ENCODE data around the gene TDRD9. TPM values are rescaled to one million over a fixed set of nuclear protein-coding genes. Genes with fewer than 3 reads are reported as not detected.

Gene TDRD9
- polyA plus RNA-seq, 5 donors: 0.24 to 2.3 (median 1.6) TPM

- DNase-seq: no peak
Measured at GRCh38 chr14:104101651-104102281, 173.5 kb downstream of the TDRD9 start.

Other genes starting within 250 kb of the TDRD9 start
- gene XRCC3, start 213.0 kb upstream of the TDRD9 start, polyA plus RNA-seq (ENCODE audit: insufficient read depth in 1 of 5, insufficient read length in 5 of 5, low replicate concordance in 1 of 5): 10 to 100 TPM; 16.5 to 26.7 (median 21.3) TPM
- gene ZFYVE21, start 212.6 kb upstream of the TDRD9 start, polyA plus RNA-seq (ENCODE audit: insufficient read depth in 1 of 5, insufficient read length in 5 of 5, low replicate concordance in 1 of 5): 10 to 100 TPM; 54.1 to 69.0 (median 65.9) TPM
- 10 to 100 TPM; 50.3 to 72.7 (median 61.6) TPM for gene PPP1R13B, start 80.9 kb upstream of the TDRD9 start, polyA plus RNA-seq (ENCODE audit: insufficient read depth in 1 of 5, insufficient read length in 5 of 5, low replicate concordance in 1 of 5)
- under 1 TPM in 3 of 5 donors, not detected in 2; 0.12 to 0.25 (median 0.21) TPM for gene RD3L, start 14.1 kb downstream of the TDRD9 start, polyA plus RNA-seq (ENCODE audit: insufficient read depth in 1 of 5, insufficient read length in 5 of 5, low replicate concordance in 1 of 5)
- 10 to 100 TPM in 3 of 5 donors, 1 to 10 TPM in 2; 8.3 to 27.2 (median 15.8) TPM for gene ASPG, start 157.2 kb downstream of the TDRD9 start, polyA plus RNA-seq (ENCODE audit: insufficient read depth in 1 of 5, insufficient read length in 5 of 5, low replicate concordance in 1 of 5)
- 10 to 100 TPM; 10.5 to 29.6 (median 13.1) TPM for gene KIF26A, start 210.1 kb downstream of the TDRD9 start, polyA plus RNA-seq (ENCODE audit: insufficient read depth in 1 of 5, insufficient read length in 5 of 5, low replicate concordance in 1 of 5)